HG03039 (cell line): ENCODE measurements around the gene LRRC7.

Experiments used
- ATAC-seq: cut with Tn5 transposase; IDR thresholded peaks from one replicate; pipeline ENCODE4 v1.9.1; 2021; ENCODE audit warnings: mild to moderate bottlenecking, moderate library complexity; ENCODE audit not compliant: unreplicated experiment

The LRRC7 gene

GRCh38 chr1:69765951-69766350 lies 198.2 kb downstream of the LRRC7 start:
- ATAC-seq = no peak

DNA sequence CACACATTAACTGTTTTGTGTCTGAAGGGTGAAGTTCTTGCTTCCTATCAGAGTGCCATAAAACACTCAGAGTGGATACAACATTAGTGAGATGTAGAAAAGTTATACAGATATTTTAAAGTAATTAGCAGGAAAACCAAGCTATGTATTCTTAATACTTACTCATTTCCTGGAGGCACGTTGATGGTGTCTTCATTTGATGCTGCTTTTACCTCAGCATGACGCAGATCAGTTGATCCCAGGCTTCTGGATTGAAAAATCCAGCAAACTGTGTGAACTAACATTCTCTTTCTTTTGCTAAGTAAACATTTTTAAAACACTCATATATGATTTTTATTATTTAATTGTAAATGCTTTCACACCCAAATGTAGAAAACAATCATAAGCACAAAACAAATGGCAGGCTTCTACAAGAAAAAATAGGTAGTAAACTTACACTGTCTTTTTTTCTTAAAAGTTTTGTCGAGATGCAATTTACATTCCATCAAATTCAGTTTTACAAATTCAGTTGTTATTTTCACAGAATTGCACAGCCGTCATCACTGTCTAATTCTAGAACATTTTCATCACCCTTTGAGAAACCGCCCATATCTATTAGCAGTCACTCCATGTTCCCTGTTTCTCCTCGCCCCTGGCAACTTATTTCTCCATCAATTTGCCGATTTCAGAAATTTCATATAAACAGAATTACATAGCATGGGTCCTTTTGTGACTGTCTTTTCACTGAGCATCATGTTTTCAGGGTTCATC lies 198.9 kb downstream of the LRRC7 start:
- ATAC-seq = no peak

DNA sequence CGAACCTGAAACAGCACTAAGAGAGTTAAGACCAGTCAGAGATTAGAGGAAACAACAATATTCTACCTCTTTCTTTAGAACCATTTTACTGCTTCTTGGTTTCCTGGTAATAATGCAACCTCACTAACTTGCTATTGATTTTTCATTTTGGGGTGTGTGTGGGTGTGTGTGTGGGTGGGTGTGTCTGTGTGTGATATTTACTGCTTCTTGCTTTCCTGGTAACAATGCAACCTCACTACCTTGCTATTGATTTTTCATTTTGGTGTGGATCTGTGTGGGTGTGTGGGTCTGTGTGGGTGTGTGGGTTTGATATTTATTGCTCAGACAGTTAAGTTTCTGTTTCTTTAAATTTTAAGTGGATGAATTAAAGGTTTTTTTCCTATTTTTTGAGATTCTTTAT lies 208.8 kb downstream of the LRRC7 start:
- ATAC-seq = no peak

DNA sequence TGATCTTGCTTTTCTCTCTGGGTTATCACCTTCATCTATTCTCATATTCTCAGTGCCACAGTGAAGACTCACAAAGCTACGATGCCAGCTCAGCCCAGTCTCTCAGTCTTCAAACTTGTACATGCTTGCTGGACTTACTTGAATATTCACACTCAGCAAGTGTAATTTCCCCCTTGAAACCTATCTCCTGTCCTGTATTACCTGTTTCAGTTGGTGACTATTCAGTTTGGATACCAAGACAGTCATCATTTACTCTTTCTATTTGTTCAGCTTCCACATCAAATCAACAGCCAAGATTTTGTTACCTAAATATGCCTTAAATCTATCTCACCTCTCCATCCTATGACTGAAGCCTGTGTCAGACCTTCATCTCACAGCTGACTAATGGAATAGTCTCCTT lies 209.7 kb downstream of the LRRC7 start:
- no peak for ATAC-seq

- ATAC-seq = no peak
Measured at GRCh38 chr1:69777971-69778370, 210.2 kb downstream of the LRRC7 start.

GRCh38 chr1:69787151-69787550 lies 219.4 kb downstream of the LRRC7 start:
- ATAC-seq = no peak

- ATAC-seq = no peak
Measured at GRCh38 chr1:69791311-69791710, 223.6 kb downstream of the LRRC7 start.

DNA sequence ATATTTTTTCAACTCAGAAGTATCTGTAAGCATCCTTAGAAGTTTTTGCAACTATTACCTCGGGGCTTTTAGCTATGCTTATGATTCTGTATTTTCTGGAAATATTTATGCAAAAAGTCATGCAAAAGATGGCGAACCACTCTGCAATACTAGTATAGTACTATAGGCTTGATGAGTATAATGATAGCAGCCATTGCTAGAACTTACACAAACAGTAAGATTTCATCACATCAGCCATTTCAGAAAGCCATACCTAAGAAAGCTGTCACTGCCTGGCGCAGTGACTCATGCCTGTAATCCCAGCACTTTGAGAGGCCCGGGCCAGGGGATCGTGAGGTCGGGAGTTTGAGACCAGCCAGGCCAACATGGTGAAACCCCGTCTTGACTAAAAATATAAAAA lies 227.1 kb downstream of the LRRC7 start:
- no peak for ATAC-seq

GRCh38 chr1:69814926-69815325 lies 247.2 kb downstream of the LRRC7 start:
- no peak for ATAC-seq

DNA sequence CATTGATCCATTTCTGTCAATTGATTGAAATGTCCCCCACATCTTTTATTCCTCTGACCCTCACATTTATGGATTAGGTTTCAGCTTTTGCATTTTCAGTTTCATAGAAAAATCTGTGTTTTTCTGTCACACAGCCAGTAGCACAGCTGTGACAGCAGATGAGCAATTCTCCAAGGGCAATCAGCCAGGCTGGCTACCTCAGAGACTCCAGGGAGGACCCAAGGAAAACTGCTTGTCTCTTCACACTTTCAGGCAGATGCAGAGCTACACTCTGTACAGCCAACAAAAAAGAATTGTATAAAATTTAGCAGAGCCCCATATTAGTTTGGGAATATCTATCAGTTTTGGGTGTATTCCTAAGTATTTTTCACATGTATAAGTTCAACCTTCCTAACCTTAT lies 257.2 kb downstream of the LRRC7 start:
- no peak for ATAC-seq

- ATAC-seq = no peak
Measured at GRCh38 chr1:69827732-69828131, 260.0 kb downstream of the LRRC7 start.

DNA sequence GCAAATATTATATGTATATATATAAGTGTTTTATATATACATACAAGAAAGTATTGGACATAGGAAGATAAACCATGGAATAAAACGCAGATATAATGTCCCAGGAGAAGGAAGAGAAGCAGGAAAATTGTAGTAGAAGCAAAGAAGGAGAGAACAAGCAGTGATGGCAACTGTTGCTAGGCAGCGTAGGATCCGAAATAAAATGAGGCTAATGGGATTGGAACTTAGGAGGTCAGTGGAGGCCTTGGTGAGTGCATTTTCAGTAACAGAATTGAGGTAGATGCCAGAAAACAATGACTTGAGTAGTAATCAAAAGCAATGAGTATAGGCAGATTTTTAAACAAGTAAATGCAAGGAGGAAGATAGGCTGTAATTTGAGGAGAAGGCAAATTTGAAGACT lies 265.8 kb downstream of the LRRC7 start:
- ATAC-seq = no peak

DNA sequence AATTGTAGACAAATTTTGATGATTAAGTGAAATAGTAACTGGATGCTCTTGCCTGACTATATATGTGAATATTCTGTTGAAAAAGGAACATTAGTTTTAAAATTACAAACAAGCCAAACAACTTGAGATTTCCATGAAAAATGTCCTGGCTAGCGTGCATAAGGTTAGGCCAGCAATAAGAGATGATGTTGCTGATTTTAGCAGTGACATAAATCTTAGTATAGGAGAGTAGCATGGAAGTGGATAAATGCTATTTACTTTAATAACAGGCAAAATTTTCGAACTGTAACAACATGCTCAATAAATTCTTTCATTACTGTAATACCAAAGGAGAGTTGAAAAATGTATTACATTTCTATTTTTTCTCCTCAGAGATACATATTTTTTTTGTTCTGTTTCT lies 266.6 kb downstream of the LRRC7 start:
- no peak for ATAC-seq

DNA sequence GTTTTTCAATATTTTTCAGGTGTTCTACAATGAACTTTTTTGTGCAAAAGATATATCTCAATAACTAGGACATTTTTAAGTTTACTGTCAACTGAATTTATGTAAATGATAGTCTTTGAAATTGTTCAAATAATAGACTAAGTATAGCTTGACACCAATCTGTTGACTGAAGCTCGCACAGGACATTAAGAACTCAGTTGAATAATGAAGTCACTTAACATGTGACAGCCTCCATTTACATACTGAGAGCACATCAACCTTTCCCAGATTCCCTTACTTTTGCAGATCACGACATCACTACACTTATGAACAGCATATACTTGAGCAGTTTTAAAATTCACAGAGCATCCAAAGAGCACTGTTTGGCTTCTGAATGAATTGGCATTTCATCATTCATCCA lies 268.2 kb downstream of the LRRC7 start:
- ATAC-seq = no peak

- ATAC-seq = no peak
Measured at GRCh38 chr1:69836971-69837636, 269.4 kb downstream of the LRRC7 start.

GRCh38 chr1:69842326-69842725 lies 274.6 kb downstream of the LRRC7 start:
- no peak for ATAC-seq

DNA sequence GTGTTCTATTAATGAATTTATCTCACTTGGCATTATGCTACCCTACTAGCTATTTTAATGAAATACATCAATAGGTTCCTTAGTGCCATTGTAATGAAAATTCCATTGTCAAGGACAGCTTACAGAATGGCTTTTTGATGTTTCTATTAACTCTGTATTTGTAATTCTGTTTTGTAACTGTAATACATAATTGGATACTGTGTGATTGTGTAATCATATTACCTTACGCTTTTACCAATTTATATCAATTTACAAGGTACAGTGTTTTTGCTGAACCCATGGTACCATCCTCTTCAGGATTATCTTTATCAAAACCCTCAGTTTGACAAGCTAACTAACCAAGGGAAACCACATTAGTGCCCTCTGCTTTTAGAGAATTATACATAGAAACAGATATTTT lies 277.9 kb downstream of the LRRC7 start:
- ATAC-seq = no peak

DNA sequence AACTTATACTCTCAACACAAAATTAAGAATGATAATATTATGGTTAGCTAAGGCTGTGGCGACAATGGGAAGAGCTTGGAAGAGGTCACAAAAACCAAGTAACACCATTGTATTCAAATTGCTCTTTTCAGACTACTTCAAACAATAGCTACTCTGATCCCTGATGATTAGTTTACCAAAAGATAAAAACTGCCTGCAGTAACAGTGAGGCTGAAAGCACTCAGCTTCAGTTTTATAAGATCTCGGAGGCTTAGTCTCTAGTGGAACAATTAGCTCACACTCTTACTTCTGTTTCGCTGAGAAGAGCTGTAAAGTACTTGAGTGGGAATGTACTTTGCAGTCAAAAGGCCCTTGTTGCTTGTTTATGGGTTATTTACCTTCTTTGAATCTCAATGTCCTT lies 278.5 kb downstream of the LRRC7 start:
- ATAC-seq = no peak

DNA sequence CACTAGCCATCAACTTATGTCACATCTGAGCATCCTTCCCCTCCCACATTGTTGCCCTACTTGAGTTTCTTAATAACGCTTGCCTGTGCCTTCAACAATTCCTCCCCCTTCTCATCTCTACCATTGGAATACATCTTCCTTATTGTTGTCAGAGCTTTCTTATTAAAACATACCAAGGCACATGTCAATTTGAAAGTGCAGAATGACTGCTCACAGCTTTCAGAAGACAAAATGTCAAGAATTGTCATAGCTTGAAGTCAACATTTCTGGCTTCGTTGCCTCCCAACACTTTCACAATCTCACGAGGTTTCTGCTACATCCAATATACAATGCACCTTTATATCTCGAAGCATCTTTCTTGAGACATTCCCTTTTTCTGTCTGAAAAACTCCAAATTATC lies 279.9 kb downstream of the LRRC7 start:
- no peak for ATAC-seq

DNA sequence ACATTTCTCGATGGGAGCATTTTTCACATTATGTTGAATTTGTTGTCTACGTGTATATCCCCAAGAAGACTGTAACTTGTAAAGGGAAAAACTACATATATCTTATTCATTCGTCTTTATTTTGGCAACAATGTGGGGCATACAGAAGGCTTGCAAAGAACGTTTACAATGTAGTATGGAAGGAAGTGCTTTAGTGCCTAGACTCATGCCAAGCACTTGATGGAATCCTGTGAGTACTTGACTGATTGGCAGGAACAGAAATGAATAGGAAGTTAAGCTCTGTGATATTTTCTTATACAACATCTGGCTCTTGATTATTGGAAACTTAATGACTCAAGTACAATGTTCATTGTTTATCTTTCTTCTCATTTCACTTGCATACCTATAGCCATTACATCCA lies 284.4 kb downstream of the LRRC7 start:
- no peak for ATAC-seq

DNA sequence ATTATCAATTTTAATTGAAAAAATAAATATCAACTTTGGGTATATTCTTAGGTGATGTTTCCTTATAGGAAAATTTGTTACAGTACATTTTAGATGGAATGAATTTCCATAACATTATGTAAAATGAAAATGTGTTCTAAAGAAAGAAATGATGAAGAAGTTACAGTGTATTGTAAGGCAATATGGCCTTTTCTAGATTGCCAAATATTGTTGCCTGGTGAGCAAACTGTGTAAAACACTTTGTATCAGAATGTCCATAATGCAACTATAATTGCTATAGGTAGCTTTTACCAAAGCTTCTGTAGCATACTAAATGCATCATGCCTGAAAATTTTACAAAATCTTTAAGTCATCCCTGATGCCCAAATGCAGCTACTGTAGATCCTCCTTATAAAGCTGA lies 285.0 kb downstream of the LRRC7 start:
- no peak for ATAC-seq

DNA sequence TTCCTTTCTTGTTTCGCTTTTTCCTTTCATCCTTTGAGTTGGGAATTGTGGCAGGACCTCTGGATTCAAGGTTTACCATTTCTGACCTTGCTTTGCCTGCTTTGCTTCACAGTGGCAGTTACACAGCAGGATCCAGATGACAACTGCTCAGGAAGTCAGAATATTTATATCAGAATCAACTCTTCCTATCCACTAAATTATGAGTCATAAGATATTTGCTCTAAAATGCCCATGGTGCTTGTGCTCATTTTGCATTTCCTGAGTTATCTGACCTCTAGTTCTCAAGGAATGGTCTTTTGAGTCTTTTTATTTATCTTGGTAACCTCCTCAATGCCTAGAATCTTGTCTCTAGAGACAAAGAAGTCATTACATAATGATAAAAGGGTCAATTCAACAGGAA lies 290.8 kb downstream of the LRRC7 start:
- no peak for ATAC-seq

- ATAC-seq = no peak
Measured at GRCh38 chr1:69861641-69862040, 293.9 kb downstream of the LRRC7 start.
